Esophagus muscularis mucosa (tissue), 4 donors: ENCODE measurements around the gene DCDC2C. TPM values are rescaled to one million over a fixed set of nuclear protein-coding genes. Genes with fewer than 3 reads are reported as not detected.

Experiments used
- DNase-seq: peaks from one replicate; pipeline ENCODE4 v3.0.0-alpha.2; 2017; ENCODE audit errors: extremely low spot score
- H3K27ac ChIP-seq, 4 donors: fragments of 200-600 bp; sonication (generic); replicated peaks in 1 of 4; 1 replicate in 3 of 4; 2 replicates in 1 of 4; pipeline ENCODE4 v1.5.1; 2016 to 2019; ENCODE audit warnings: mild to moderate bottlenecking in 1 of 4
- H3K27me3 ChIP-seq, 4 donors: fragments of 200-600 bp; sonication (generic); one replicate each; pipeline versions ENCODE4 v1.5.1 to v1.6.0; 2016 to 2019
- H3K36me3 ChIP-seq, 4 donors: fragments of 200-600 bp; sonication (generic); one replicate each; pipeline ENCODE4 v1.5.1; 2016 to 2019
- H3K4me1 ChIP-seq, 4 donors: fragments of 200-600 bp; sonication (generic); one replicate each; pipeline ENCODE4 v1.5.1; 2016 to 2019
- H3K4me3 ChIP-seq, 4 donors: fragments of 200-600 bp; sonication (generic); 1 replicate in 2 of 4; 2 replicates in 2 of 4; pipeline ENCODE4 v1.5.1; 2016 to 2019; ENCODE audit warnings: mild to moderate bottlenecking in 4 of 4, moderate library complexity in 1 of 4
- H3K9me3 ChIP-seq, 4 donors: fragments of 200-600 bp; sonication (generic); 1 replicate in 3 of 4; 2 replicates in 1 of 4; pipeline ENCODE4 v1.5.1; 2016 to 2019
- EP300 ChIP-seq: sonication (generic); formaldehyde crosslinking; IDR thresholded peaks from one replicate; pipeline ENCODE4 v1.6.1; 2017; ENCODE audit warnings: antibody characterized with exemption
- POLR2A ChIP-seq: fragments of 450-650 bp; IDR thresholded peaks from one replicate; pipeline ENCODE4 v1.6.1; 2017; ENCODE audit warnings: antibody characterized with exemption, moderate library complexity, mild to moderate bottlenecking, low read depth
- POLR2AphosphoS5 ChIP-seq, 2 donors: sonication (generic); formaldehyde crosslinking; IDR thresholded peaks; one replicate each; pipeline ENCODE4 v1.6.1; 2017; ENCODE audit warnings: antibody characterized with exemption in 2 of 2
- WGBS: methylation state at CpG from one replicate; pipeline ENCODE4 v1.1.5; 2018; 5-methylcytosine and 5-hydroxymethylcytosine counted together
- intact Hi-C: fragments of 100-400 bp; cut with DNase I; formaldehyde crosslinking; loops from one replicate; pipeline ENCODE4 v1.15.1; 2023
- total RNA-seq, 4 donors: library from RNA; depleted of rRNA; stranded (reverse); fragments of >200 nt; gene quantifications; one replicate each; pipeline versions ENCODE4 v1.1.0 to v1.2.1, GENCODE V29; 2016
- TF ChIP-seq, protein P1 (sequence below), 3 experiments: fragments of 200-600 bp in 2 of 3; fragments of 450-650 bp in 1 of 3; sonication (generic) in 2 of 3; IDR thresholded peaks; one replicate each; pipeline ENCODE4 v1.5.1; 2017 to 2019; ENCODE audit warnings: antibody characterized with exemption in 3 of 3, mild to moderate bottlenecking in 2 of 3, moderate library complexity in 1 of 3

DCDC2C gene
- total RNA-seq, 4 donors from 2014 or later = 0.83 TPM; not detected in 3

DNA sequence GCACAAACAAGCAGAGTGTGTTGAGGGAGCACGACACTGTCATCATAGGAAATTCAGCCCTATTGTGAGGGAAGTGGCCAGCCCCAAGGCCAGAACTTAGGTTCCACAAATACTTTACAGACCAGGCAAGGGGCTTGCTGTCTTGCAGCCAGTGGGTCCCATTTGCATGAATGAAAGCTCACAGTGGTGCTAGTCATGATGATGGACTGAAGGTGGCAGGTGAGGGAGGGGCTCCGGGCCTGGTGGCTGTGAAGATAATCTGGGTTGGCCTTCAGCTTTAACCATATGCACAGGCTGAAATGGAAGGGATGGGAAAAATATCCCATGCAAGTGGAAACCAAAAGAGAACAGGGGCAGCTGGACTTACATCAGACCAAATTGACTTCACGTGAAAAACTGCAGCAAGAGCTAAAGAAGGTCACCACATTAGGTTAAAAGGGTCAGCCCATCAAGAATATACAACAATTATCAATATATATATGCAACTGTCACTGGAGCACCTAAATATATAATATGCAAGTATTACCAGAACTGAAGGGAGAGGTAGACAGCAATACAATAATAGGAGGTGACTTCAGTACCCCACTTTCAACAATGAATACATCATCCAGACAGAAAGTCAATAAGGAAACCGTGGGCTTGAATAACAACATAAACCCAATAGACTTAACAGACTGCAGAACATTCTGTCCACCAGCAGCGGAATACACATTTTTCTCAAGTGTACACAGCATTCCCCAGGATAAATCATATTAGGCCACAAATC is 39.6 kb downstream of the DCDC2C start:
- 81% methylated on average over 5 of the region's 5 CpGs for WGBS

DNA sequence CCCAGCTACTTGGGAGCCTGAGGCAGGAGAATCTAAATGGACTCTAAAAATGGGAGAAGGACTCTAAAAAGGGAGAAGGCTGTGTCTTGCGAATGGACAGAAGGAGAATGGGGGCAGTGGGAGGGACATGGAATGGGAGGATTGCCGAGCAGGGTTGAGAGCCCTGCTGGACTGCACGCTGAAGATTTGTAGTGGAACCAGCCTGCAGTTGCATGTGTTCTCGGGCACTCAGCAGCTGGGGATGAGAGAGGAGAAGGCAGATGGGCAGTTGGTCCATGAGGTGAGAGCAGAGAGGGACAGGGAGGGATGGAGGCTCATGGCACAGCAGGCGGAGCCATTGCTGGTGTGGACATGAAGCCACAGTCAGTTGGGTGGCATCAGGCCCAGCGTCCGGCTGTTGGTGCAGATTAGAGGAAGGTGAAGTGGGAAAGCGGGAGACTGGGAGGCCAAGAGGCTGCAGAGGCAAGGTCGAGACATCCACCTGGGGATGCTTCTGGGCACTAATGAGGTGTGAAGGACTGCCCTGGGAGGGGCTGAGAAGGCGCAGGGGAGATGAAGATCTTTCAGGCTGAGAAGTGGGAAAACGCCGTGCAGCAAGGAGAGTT is 40.7 kb downstream of the DCDC2C start:
- H3K27me3 ChIP-seq = peaks cover 0 to 14% (median 0%) of the 10 kb centered on the region in 4 donors
- no peak overlapping the region for H3K27ac ChIP-seq
- no peak for DNase-seq
- intact Hi-C loops = no loop called here
- TF ChIP-seq, protein P1, sequence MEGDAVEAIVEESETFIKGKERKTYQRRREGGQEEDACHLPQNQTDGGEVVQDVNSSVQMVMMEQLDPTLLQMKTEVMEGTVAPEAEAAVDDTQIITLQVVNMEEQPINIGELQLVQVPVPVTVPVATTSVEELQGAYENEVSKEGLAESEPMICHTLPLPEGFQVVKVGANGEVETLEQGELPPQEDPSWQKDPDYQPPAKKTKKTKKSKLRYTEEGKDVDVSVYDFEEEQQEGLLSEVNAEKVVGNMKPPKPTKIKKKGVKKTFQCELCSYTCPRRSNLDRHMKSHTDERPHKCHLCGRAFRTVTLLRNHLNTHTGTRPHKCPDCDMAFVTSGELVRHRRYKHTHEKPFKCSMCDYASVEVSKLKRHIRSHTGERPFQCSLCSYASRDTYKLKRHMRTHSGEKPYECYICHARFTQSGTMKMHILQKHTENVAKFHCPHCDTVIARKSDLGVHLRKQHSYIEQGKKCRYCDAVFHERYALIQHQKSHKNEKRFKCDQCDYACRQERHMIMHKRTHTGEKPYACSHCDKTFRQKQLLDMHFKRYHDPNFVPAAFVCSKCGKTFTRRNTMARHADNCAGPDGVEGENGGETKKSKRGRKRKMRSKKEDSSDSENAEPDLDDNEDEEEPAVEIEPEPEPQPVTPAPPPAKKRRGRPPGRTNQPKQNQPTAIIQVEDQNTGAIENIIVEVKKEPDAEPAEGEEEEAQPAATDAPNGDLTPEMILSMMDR (IDR thresholded peaks at IDR 0.05) = no peak
- TF ChIP-seq POLR2AphosphoS5 (IDR thresholded peaks at IDR 0.05) (no peak), POLR2A (no peak), EP300 (no peak)
- no peaks in the 10 kb centered on the region for H3K4me1 ChIP-seq
- H3K9me3 ChIP-seq = no peaks in the 10 kb centered on the region
- 93% methylated on average over 12 of the region's 12 CpGs for WGBS
- H3K36me3 ChIP-seq = no peaks in the 10 kb centered on the region
- no peak overlapping the region for H3K4me3 ChIP-seq

More for the DNA sequence above, 39.6 kb downstream of the DCDC2C start:
- peaks cover 0 to 14% (median 0%) of the 10 kb centered on the region in 4 donors for H3K27me3 ChIP-seq
- H3K4me3 ChIP-seq = no peak overlapping the region
- no peaks in the 10 kb centered on the region for H3K36me3 ChIP-seq
- no peak for DNase-seq
- H3K9me3 ChIP-seq = no peaks in the 10 kb centered on the region
- TF ChIP-seq EP300 (no peak), POLR2AphosphoS5 (IDR thresholded peaks at IDR 0.05) (no peak), POLR2A (no peak)
- TF ChIP-seq, protein P1 (IDR thresholded peaks at IDR 0.05) = no peak
- intact Hi-C loops = no loop called here
- no peak overlapping the region for H3K27ac ChIP-seq
- no peaks in the 10 kb centered on the region for H3K4me1 ChIP-seq

DNA sequence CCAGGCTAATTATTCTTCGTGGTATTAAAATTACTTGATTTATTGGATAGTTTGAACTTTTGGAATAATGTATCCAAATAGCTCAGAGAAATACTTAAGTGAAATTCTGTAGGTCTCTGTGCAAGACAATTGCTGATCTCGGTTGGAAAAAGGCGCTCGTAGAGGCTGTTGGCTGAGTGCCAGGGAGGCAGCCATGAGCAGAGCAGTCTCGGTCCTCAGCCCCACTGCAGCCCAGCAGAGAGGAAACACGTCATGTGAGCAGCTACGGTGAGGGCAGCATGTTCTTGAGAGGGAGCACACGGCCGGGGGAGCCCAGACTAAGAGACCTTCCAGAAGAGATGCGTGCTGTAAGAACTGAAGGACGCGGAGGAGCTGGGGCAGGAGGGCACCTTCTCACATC is 42.5 kb downstream of the DCDC2C start:
- TF ChIP-seq POLR2AphosphoS5 (IDR thresholded peaks at IDR 0.05) = no peak
- TF ChIP-seq, protein P1 (IDR thresholded peaks at IDR 0.05) = no peak
- no peak for TF ChIP-seq POLR2A
- TF ChIP-seq EP300 = no peak
- H3K9me3 ChIP-seq = no peaks in the 10 kb centered on the region
- no peak overlapping the region for H3K27ac ChIP-seq
- H3K27me3 ChIP-seq = peaks cover 0 to 14% (median 0%) of the 10 kb centered on the region in 4 donors
- DNase-seq = no peak
- intact Hi-C loops = no loop called here
- no peaks in the 10 kb centered on the region for H3K4me1 ChIP-seq
- H3K36me3 ChIP-seq = no peaks in the 10 kb centered on the region
- 53% methylated on average over 12 of the region's 12 CpGs for WGBS
- H3K4me3 ChIP-seq = no peak overlapping the region

DNA sequence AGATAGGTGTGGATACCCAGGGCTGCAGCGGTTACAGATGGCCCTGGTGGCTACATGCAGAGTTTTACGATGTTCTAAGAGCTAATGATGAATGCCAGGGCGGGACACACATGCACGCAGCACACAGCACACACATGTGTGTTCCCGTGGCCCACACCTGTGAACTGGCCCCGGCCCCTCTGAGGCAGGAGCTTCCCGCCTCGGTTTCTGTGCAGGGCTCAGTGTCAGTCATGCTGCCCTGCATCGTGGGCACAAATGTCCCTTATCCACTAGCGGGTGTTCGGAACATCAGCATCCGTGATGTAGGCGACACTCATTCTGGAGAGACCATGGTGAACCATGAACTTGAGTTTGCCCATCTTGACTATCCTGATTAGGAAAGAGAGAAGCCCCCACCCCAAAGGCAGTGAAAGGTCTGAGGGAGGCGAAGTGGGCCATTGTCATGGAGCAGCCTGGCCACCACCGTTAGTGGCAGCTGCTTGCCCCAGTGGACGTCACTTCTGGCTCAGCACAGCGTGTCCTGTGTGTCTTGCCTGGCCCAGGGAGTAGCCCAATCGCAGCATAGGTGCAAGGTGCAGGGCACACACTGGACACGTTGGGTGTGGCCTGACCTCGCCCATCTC is 43.8 kb downstream of the DCDC2C start:
- intact Hi-C loops = no loop called here
- Histone ChIP-seq H3K4me3 (no peak overlapping the region), H3K9me3 (no peaks in the 10 kb centered on the region), H3K27ac (no peak overlapping the region), H3K36me3 (no peaks in the 10 kb centered on the region), H3K27me3 (peaks cover 0 to 14% (median 0%) of the 10 kb centered on the region in 4 donors), H3K4me1 (no peaks in the 10 kb centered on the region)
- DNase-seq = no peak
- 93% methylated on average over 15 of the region's 20 CpGs for WGBS
- TF ChIP-seq POLR2AphosphoS5 (IDR thresholded peaks at IDR 0.05) (no peak), EP300 (no peak), POLR2A (no peak)
- TF ChIP-seq, protein P1 (IDR thresholded peaks at IDR 0.05) = no peak
